GM12864 (cell line): ENCODE results near the gene GSTA2.
A peak's percentile ranks its signal among the peaks of the same experiment; 100 is the strongest.
"Not testable (repeated sequence)": the region's sequence is repeated elsewhere in the genome, so short reads cannot be mapped to it uniquely, and the experiment has no call there.

ENCODE experiments used
- DNase-seq: peaks from one replicate; pipeline ENCODE4 v3.0.0-alpha.2; 2011; ENCODE audit warnings: low read depth
- H3K4me3 ChIP-seq: 2 replicates; pipeline ENCODE4 v1.5.1; 2011; ENCODE audit warnings: mild to moderate bottlenecking, low read depth, low read length, control low read depth
- CTCF ChIP-seq: IDR thresholded peaks from 2 replicates; pipeline ENCODE4 v1.5.1; 2011; ENCODE audit warnings: low read depth, mild to moderate bottlenecking, moderate library complexity, low read length, control low read depth, inconsistent platforms; ENCODE audit errors: missing control alignments

The GSTA2 gene

DNA sequence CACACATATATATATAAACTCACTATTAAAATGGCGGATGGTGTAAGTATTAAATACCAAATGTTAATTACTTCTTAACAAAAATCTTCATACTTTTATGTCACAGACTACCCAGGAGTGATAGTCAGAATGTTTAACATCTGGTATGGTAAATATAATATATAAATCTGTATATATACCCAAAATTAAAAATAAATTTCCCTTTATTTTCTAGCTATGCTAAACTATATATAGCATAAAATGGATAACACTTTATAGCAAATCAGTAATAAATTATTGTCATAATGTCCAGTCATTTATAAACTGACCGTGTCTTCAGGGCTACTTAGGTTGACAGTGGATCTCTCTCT, 37.1 kb downstream of the GSTA2 start:
- no peak for TF ChIP-seq CTCF
- H3K4me3 ChIP-seq, result no peak overlapping the region
- no peak for DNase-seq

DNA sequence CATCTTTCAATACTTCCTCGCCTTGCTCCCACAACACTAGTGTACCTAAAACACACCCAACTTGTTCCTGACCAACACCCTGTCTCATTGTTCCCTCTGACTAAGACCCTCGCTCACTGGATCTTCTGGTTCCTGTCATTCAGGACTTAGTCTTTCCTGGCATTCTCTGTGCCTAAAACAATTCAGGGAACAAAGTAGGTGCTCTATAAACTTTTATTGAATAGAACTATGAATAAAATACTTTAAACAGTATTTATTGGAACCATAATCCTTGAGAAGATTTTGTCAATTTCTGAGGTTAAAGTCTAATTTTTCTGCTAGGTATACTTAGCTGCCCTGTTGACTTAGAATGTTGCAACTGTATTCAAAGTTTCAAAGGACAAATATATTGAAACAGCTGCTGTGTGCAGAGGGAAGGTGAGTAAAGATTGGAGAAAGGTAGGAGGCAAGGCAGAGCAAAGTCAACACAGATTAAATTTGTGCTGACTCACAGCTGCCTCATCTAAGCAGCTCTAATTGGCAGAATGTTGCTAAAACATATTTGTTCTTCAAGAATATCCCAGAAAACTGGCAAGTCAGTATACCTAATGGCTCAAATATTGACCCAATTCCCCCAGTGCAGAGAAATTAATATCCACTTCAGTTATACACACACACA, 37.6 kb downstream of the GSTA2 start:
- DNase-seq, result no peak

GRCh38 chr6:52725143-52725534, 38.1 kb downstream of the GSTA2 start:
- TF ChIP-seq CTCF, result no peak
- no peak for DNase-seq
- no peak overlapping the region for H3K4me3 ChIP-seq

More for the DNA sequence above, 37.6 kb downstream of the GSTA2 start:
- TF ChIP-seq CTCF, result no peak
- H3K4me3 ChIP-seq, result no peak overlapping the region

DNA sequence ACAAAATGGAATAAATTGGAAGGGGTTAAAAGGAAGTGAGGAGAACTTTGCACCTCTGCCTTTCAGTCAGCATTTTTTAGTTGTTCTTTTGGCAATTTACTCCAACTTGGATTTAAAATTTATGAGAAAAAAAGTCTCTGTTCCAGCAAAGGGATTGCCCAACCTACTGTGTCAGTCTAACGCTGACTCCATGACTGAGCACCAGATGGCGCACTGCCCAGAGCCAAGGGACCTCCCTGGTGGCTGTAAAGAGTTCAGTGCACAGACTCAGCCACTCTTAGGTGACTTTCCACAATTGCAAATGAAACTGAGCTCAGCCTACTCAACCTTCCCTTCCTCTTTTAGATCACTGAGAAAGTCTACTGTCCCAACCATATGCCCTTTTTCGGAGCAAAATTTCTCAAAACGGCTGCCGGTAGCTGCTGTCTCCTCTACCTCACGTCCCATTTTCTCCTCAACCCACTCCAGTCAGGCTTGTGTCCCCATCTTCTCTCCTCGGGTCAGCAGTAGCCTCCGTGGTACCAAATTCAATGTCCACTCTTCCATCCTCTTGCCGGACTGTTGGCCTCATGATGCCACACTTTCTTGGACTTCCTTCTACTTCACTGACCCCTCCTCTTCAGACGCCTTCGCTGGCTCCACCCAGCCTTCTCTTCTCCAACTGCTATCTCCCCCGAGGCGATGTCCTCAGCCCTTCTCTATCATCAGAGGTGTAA, 38.7 kb downstream of the GSTA2 start:
- no peak overlapping the region for H3K4me3 ChIP-seq
- peak; percentile 92 for TF ChIP-seq CTCF
- peak; percentile 70 for DNase-seq

DNA sequence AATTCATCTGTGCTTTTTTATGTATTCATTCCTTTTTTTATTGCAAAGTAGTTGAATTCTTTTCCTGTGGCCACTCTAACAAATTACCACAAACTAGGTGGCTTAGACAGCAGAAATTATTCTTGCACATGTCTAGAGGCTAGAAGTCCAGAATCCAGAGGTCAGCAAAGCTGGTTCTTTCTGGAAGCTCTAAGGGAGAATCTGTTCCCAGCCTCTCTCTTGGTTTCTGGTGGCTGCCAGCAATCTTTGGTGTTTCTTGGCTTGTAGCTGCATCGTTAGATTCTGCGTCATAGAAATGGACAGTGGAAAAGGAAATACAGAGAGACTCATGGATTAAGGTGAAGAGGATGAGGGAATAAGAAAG, 39.3 kb downstream of the GSTA2 start:
- no peak overlapping the region for H3K4me3 ChIP-seq
- TF ChIP-seq CTCF, result no peak
- DNase-seq, result no peak

- no peak for DNase-seq
- TF ChIP-seq CTCF, result no peak
- no peak overlapping the region for H3K4me3 ChIP-seq
Measured at GRCh38 chr6:52720321-52720720, 43.0 kb downstream of the GSTA2 start.

- no peak for DNase-seq
- H3K4me3 ChIP-seq, result no peak overlapping the region
- TF ChIP-seq CTCF, result no peak
Measured at GRCh38 chr6:52718550-52718949, 44.7 kb downstream of the GSTA2 start.

GRCh38 chr6:52714761-52715160, 48.5 kb downstream of the GSTA2 start:
- DNase-seq, result not testable (repeated sequence)

More at GRCh38 chr6:52714761-52715160, 48.5 kb downstream of the GSTA2 start:
- not testable (repeated sequence) for H3K4me3 ChIP-seq
